NCI-H2171 (cell line): ENCODE results near the gene THRB.

Experiments
- DNase-seq: peaks from one replicate; lab custom pipeline; 2025; lab: John Stamatoyannopoulos, UW

Gene THRB

DNA sequence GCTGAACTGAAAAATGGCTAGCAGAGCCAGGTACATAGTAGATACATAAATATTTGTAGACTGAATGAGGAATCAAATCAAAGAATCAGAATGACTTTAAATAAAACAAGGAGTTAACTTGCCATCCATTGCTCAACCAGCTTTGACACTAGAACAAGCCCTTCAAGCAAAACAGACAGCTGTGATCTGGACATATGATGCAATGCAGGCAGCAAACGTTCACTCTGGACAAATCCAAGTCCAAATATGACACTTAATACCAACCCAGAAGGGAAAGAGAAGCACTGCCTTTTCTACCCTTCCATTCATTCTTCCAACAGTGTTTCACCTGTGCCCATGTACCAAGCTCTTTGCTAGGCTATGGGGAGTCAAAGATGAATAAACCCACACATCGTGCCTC, 4.5 kb downstream of the THRB start:
- DNase-seq: no peak

DNA sequence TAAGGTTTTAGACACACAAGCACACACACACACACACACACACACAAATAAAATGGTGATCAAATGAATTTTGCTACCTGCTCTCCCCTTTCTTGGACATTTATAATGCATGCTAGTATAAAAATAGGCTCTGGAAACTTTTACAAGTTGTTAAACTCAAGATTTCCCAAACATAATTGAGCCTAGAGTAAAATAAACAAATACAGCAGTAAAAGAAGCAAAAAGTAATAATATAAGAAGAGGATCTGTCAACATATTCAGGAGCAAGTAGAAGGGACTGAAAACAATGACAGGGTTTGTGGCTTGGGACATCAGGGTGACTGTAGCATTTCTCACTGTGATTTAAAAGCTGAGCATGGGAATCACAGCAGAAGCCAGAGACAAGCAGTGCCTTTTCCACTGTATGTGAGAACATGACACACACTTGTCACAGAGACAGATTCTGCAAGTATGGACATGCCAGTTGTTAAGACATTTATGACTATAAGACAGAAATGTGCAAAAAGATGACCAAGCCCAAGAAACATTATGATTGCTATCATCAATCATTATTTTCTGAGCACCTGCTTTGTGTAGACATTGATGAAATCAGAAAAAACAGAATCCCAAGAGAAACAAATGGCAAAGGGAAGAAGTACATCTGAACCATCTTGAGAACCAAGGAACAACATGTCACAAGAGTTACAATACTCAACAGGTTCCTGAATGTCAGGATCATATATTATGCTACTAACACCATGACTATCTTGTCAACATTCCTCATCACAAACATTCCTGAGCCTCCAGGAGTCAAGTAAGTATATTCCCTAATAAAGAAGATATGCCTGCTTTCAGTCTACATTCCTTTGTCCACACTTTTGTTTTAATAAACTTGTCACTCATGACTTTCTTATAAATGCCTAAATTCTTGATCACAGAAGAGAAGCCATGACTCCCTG, 7.1 kb downstream of the THRB start:
- DNase-seq: no peak

DNA sequence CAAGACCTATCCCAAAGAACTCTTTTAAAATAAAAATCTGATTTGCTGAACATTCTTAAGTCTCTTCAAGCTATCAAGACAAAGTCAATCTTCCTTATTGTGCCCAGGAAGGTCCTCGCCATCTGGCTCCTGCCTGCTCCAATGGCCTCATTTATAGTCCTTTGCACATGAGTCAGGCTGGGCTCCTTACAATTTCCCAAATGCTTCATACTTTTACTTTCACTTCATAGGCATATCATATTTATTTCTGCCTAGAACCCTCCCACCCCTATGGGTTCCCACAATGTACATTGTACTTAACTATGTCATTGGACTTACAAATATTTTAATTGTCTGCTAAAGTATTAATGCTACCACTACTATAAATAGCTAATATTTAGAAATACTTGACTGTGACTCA, 9.1 kb downstream of the THRB start:
- DNase-seq: no peak

DNA sequence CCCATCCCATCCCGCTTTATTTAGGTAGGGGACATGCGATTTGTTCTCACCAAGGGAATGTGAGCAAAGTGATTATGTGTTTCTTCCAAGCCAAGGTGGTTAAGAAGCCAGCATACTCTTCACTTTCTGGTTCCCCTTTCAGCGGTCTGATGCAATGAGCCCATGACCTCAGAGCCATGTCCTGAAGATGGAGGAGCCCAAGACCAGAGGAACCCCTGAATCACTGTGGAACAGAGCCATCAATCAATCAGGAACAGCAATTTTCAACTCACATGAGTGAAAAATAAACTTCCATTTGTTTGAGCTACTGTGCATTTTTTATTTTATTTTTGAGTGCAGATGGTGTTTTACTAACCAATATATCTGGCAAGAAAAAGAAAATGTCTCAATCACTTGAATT, 10.8 kb downstream of the THRB start:
- DNase-seq: no peak

DNA sequence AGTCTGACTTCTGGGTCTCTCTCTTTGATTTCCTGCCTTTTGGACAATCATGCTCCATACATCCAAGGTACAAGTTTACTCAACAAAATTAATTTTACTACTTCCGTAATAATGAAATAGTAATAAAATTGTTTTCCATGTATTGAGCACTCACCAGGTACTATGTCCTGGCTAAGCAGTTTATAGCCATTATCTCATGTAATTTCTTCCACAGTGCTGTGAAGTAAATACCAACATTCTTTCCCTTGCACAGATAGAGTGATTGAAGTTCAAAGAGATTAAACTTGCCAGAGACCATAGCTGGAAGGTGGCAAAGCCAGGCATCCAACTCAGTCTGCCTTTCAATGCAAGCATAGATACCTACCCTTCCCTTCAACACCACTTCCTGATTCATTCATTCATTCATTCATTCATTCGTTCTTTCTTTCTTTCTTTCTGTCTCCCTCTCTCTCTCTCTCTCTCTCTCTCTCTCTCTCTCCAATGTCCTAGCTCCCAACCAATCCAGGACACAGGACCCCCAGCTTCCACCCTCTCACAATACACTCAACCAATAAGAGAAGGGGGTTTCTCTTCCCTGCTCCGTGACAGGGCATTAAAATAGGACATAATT, 12.4 kb downstream of the THRB start:
- no peak for DNase-seq

DNA sequence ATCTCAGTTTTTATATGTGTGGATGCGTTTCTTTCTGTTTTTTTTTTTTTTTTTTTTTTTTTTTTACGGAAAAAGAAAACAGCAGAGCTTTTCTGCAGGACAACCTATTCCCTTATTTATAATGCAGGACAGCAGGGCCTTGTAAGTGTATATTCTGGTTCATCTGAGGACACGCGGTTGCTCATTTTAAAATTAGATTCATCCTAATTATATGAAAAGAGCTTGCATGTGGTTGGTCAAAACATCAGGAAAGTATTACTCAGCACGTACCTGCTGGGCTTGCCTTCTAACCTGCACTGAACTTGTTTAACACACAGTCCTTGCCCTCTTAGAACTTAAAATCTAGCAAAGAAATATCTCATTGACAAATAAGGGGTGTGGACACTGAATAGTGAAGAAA, 13.5 kb downstream of the THRB start:
- no peak for DNase-seq

DNA sequence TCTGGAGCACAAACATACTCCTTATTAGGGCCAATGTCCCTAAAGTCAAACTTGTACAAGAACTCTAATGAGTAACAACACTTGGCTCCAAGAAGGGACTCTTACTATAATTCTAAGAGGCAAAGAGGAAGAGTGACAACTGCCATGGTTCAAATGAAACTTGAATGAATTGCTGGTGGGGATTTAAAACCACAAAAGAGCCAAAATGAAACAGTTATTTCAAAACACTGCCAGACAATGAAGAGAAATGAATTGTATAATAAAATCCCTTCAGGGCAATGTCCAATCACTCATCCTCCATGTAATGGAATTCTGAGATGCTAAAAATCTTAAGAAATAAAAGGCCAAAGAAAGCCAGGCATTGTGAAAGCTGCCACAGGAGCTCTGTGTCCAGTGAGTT, 14.2 kb downstream of the THRB start:
- DNase-seq: no peak

DNA sequence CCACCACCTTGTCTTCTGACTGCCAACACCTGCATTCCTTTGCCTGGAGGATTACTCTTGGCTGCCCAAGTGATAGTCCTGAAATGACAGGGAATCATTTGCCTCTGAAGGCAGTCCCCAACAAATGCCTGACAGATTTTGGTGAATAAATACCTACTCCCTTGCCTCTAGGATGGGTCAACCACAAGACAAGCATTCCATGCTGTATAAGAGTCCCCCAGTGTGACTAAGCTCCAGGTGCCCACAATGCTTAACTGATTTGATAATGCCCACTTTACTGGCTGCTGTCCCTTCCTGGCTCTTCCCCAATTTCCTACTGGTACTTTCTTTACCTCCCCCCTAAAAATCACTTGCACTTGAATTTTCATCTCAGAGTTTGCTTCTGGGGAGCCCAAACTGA, 14.8 kb downstream of the THRB start:
- no peak for DNase-seq

DNA sequence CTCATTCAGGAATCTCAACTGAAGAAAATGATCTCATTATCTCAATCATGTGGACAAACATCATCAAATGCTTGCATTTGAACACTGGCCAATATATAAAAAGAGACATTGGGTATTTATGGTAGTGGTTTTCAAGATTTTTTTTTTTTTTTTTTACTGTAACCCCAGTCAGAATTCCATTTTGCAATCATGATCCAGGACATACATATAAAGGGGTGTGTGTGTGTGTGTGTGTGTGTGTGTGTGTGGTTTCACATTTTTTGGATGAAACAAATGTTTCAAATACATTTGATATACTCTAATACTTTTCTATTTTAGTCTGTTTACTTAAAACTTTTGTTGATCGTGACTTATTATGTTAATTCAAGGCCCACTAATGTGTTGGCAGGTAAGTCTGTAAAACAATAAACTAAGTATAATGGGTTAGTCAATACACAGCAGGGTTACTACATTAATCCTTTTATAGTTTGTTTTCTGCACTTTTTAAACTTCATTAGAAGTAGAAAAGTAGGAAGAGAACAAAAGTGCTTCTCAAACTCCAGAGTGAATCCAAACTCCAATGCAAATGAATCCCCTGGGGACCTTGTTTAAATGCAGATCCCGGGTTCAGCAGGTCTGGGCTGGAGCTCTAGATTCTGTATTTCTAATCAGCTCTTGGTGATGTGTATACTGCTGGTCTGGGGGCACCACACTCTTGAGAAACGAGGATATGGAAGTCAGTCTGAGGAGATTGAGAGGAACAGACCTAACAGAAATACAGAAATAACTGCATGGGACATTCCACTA, 17.6 kb downstream of the THRB start:
- DNase-seq: no peak

DNA sequence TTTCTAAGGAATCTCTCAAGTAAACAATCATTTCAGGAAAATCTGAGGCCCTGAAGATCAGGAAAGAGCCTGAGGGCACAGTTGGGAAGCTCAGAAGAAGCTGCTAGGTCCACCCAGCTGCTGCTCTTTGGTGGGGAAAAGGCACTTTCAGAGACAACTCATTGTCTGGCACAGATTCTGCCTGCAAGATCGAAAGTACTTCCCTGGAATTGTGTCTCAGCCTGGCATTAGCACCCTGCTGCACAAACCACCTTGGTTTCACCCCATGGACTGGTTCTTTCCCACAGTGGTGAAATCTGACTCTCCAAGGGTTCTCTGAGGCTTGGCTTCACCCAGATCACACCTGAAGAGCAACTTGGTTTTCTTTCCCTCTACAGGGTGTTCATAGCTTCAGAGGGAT, 18.7 kb downstream of the THRB start:
- DNase-seq: no peak

DNA sequence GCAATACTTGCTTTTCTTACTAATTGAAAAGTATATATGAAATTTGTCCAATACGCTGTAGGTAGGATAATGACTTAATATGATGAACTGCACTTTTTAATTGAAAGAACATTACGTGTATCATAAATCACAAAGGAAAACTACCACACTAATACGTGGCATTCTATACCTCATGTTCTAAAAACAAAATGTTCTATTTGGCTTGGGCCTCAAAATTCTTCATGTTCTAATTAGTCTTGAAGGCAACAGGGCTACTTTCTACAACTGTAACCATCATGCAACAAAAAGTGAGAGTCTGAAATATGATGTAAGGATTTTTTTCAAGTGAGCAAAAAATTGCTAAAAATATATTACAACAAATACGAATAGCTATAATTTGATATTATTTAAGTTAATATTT, 19.8 kb downstream of the THRB start:
- no peak for DNase-seq

DNA sequence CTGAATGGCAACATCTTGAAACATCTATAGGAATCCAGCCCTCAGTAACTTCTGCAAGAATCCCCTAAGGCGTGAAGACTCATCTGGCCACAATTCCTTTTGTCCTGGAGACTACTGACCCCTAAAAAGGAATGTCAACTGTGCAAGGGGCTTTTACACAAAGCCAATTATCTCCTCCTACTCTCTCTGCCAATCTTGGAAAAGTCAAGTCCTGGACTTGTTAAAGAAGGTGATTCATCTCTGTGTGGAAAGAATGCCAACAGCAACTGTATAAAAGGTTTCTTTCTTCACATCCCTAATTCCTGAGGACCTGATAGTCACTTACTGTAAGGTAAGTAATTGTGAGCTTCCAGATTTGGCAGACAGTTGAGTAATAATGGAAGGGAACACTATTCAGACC, 22.3 kb downstream of the THRB start:
- no peak for DNase-seq

DNA sequence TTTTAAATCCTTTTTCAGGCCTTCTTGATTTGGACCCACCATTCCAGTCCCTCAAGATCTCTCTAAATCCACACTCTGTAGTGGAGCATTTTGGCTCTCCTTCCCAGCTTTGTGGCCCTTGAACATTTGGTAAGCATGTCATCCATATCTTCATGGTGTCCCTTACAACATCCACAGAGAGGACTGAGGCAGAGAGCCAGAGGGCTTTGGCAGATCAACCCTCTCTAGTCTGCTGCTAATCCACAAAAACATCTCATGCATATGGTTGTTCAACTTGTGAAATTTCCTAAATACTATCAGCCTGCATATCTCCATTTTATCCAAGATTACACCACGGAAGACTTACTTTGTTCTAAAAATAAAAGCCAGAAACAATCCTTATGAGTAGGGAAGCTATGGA, 23.2 kb downstream of the THRB start:
- DNase-seq: no peak

DNA sequence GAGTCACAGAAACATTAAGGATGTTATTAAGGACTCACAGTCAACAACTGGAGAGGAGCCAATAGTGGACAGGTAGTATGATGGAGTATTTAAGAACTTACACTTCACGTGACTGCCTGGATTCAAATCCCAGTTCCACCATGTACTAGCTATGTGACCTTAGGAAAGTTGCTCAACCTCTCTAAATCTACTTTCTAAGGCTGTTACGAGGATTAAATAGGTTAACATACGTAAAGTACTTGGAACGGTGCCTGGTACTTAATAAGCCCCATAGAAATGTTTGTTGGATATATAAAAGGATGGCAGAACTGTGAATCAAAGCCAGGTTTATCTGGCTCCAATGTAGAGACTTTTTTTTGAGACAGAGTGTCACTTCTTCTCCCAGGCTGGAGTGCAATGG, 24.4 kb downstream of the THRB start:
- no peak for DNase-seq

DNA sequence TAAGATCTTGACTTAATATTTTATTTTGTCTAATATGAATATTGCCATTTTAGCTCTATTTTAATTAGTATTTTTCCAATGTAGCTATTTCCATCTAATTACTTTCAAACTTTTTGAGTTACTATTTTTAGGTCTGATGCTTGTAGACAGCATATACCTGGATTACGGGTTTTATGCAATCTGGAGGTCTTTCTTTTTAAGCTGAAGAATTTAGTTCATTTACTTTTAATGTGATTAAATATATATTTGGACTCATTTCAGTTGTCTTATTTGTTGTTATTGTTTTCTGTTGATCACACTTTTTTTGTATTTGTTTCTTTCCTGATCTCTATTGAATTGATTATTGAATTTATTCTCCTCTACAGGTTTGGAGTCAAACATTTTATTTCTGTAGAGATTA, 30.3 kb downstream of the THRB start:
- DNase-seq: no peak

DNA sequence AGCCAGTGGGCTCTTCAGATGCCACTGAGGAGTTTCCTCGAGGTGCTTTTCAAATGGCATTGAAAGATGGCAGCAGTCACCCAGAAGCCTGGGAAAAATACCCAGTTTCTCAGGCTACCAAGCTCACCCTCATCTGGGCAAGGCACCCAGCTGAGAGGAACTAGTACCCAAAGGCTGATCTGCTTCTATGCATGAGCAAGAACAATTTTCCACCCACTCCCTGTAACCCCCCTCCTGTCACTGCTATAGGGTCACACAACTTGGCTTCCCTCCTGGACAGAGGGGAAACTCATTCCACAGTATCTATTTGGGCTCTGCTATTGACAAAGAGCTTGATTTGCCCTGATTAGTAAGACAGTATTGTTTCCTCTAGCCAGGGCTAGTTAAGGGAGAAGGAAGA, 31.9 kb downstream of the THRB start:
- no peak for DNase-seq

DNA sequence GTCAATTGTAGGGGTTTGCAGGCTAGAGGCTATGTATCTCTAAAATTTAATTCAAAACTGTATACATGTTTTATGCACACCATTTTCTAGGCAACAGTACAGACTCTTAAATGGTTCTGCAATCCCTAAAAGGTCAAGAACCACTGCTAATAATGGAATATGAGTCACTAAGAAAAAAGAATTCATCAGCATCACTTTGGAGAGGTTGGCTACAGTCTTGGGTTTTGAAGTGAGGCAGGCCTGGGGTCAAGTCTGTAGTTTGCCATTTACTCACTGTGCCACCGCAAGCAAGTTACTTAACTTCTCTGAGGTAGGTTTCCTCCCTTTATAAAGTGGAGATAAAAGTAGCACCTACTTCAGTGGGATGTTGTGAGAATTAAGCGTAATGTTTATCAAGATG, 33.7 kb downstream of the THRB start:
- no peak for DNase-seq

DNA sequence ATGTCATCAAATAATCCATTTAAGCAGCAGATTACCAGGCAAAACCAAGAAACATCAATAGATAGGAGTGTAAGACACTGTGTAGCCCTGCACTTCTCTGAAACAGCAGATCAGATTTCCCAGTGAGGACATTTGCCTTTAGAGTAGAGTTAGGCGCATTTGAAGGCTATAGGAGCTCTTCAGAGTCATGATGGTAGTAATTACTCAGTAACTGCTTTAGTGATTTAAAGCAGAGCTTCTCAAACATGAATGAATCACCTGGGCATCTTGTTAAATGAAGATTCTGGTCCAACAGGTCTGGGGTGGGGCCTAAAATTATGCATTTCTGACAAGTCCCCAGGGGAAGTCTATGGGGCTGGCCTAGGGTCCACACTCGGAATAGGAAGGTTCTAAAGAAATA, 36.9 kb downstream of the THRB start:
- DNase-seq: no peak

DNA sequence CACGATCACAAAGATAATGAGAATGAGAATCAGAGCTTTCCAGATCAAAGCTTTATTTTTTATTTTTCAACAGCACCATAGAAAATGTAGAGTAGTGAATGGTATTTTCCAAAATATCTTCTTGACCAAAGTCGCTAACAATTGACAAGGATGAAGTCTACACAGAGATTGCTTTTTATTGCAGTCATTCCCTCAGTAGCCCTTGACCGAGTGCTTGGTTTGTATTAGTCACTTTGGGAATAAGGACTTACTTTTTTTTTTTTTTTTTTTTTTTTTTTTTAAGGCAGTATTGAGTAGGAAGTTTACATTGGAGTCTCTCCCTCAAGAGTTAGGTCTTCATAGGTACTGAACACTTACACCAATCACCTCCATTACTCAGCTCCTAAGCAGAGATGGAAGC, 39.8 kb downstream of the THRB start:
- no peak for DNase-seq

DNA sequence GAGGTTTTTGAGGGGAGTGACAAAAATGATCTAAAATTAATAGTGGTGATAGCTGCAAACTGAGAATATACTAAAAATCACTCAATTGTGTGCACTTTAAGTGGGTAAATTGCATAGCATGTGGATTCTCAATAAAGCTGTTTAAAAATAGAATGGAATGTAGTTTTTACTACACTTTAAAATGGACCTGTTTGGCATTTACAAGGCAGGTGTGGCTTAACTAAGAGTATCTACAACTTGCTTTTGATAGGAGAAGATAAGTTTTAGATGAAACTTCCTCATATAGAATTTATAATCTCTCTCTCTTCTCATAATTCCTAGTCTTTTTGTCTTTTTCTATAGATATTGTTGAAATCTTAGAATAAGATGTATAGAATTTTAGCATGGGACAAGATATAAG, 40.3 kb downstream of the THRB start:
- no peak for DNase-seq

DNA sequence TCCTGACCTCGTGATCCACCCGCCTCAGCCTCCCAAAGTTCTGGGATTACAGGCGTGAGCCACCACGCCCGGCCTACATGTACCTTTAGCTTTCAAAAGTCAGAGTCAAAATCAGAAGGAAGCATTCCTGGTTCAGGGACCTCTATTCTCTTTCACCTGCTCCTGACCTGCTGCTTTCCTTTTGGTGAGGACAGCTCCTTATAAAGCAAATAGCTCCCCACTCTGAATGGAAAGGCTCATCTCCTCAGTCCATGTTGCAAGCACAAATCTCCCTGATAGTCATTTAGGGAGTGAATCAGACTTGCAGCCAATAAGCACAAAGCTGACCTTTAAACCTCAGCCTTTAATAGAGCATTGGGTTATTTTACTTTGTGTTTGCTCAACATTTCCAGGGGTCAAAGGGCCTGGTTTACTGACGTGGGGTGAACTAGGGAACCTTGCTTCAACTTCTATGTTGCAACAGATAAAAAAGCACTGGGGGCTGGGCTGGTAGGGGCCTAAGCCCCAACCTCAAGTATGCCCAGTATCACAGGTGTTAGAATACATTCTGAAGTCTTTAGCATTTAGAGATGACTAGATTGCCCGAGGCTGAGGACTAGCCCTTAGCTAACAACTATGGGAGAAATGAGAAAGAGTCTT, 43.1 kb downstream of the THRB start:
- DNase-seq: no peak

DNA sequence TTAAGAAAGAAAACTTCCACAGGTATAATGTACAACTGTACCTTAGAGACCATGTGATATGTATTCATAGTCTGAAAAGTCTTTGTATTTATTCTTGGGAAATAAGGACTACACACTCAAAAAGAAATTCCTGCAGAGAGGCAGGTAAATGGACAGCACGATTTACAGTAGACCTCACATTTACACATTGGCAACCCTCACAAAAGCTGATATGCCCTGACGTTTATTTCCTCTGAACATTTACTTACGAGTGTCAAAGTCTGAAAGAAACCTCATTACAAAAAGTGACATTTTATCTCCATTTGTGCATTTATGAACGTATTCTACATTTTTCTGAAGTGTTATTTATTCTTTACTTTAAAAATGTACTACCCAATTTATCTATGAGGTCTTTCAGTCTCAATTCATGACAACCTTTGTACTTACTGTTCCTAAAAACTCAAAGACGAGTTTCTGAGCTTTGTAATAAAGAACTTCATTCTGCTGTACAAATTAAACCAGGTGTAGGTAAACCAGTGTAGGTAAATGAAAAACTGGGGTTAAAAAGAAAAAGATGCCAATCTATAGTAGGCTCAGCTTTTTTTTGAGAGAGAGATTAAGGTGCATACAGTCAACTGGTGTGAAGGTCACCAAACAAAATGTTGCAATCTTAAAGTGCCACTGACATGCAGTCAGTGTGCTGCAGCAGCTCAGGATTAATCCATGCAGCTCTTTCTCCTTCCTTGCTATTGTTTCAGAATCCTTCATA, 44.3 kb downstream of the THRB start:
- DNase-seq: no peak
